HEK293 (cell line): ENCODE data around the gene CDC42SE1.

Experiments
- GLI2 ChIP-seq: fragments of 450-650 bp; formaldehyde crosslinking; IDR thresholded peaks from 2 replicates; pipeline ENCODE4; 2017; ENCODE audit warnings: missing biosample characterization, missing genetic modification characterization, low read depth, borderline replicate concordance
- KLF9 ChIP-seq: fragments of 450-650 bp; formaldehyde crosslinking; IDR thresholded peaks from 2 replicates; pipeline ENCODE4 v1.5.1; 2016; ENCODE audit warnings: missing biosample characterization, missing genetic modification characterization, low read depth
- SCRT2 ChIP-seq: fragments of 450-650 bp; formaldehyde crosslinking; IDR thresholded peaks from 2 replicates; pipeline ENCODE4 v1.5.1; 2016; ENCODE audit warnings: missing biosample characterization, missing genetic modification characterization
- SP3 ChIP-seq: fragments of 450-650 bp; formaldehyde crosslinking; IDR thresholded peaks from 2 replicates; pipeline ENCODE4 v1.5.1; 2016; ENCODE audit warnings: missing biosample characterization, missing genetic modification characterization
- WT1 ChIP-seq: fragments of 450-650 bp; formaldehyde crosslinking; IDR thresholded peaks from 2 replicates; pipeline ENCODE4 v1.5.1; 2016; ENCODE audit warnings: missing biosample characterization, missing genetic modification characterization
- ZIC2 ChIP-seq: fragments of 450-650 bp; formaldehyde crosslinking; IDR thresholded peaks from 2 replicates; pipeline ENCODE4 v1.5.1; 2016; ENCODE audit warnings: missing biosample characterization, missing genetic modification characterization
- ZNF157 ChIP-seq: fragments of 450-650 bp; formaldehyde crosslinking; IDR thresholded peaks from 2 replicates; pipeline ENCODE4 v1.5.1; 2016; ENCODE audit warnings: missing biosample characterization, missing genetic modification characterization
- ZNF423 ChIP-seq: fragments of 450-650 bp; formaldehyde crosslinking; IDR thresholded peaks from 2 replicates; pipeline ENCODE4 v1.5.1; 2016; ENCODE audit warnings: missing biosample characterization, missing genetic modification characterization
- ZNF629 ChIP-seq: fragments of 450-650 bp; formaldehyde crosslinking; IDR thresholded peaks from 2 replicates; pipeline ENCODE4 v1.5.1; 2017; ENCODE audit warnings: missing biosample characterization, missing genetic modification characterization
- ZNF658 ChIP-seq: fragments of 450-650 bp; formaldehyde crosslinking; IDR thresholded peaks from 2 replicates; pipeline ENCODE4; 2016; ENCODE audit warnings: missing biosample characterization, missing genetic modification characterization
- ZNF777 ChIP-seq: fragments of 450-650 bp; formaldehyde crosslinking; IDR thresholded peaks from 2 replicates; pipeline ENCODE4 v1.5.1; 2017; ENCODE audit warnings: missing biosample characterization, missing genetic modification characterization, borderline replicate concordance
- ZXDB ChIP-seq: fragments of 450-650 bp; formaldehyde crosslinking; IDR thresholded peaks from 2 replicates; pipeline ENCODE4 v1.5.1; 2016; ENCODE audit warnings: missing biosample characterization, missing genetic modification characterization
- TF ChIP-seq, protein P1 (sequence below): fragments of 450-650 bp; formaldehyde crosslinking; IDR thresholded peaks from 2 replicates; pipeline ENCODE4 v1.5.1; 2016; ENCODE audit warnings: missing biosample characterization, missing genetic modification characterization
- TF ChIP-seq, protein P2 (sequence below): fragments of 450-650 bp; formaldehyde crosslinking; conservative IDR thresholded peaks from 2 replicates; pipeline ENCODE4 v1.5.1; 2016; ENCODE audit warnings: low read depth, missing biosample characterization, missing genetic modification characterization
- TF ChIP-seq, protein P3 (sequence below): fragments of 450-650 bp; formaldehyde crosslinking; IDR thresholded peaks from 2 replicates; pipeline ENCODE4 v1.5.1; 2016; ENCODE audit warnings: missing biosample characterization, missing genetic modification characterization
- TF ChIP-seq, protein P4 (sequence below): fragments of 450-650 bp; formaldehyde crosslinking; IDR thresholded peaks from 2 replicates; pipeline ENCODE4 v1.5.1; 2017; ENCODE audit warnings: missing biosample characterization, mild to moderate bottlenecking, missing genetic modification characterization, moderate library complexity
- TF ChIP-seq, protein P5 (sequence below): fragments of 450-650 bp; formaldehyde crosslinking; IDR thresholded peaks from 2 replicates; pipeline ENCODE4 v1.5.1; 2016; ENCODE audit warnings: missing biosample characterization, missing genetic modification characterization
- TF ChIP-seq, protein P6 (sequence below): fragments of 450-650 bp; formaldehyde crosslinking; IDR thresholded peaks from 2 replicates; pipeline ENCODE4 v1.5.1; 2016; ENCODE audit warnings: missing biosample characterization, missing genetic modification characterization, low read depth

Gene CDC42SE1

DNA sequence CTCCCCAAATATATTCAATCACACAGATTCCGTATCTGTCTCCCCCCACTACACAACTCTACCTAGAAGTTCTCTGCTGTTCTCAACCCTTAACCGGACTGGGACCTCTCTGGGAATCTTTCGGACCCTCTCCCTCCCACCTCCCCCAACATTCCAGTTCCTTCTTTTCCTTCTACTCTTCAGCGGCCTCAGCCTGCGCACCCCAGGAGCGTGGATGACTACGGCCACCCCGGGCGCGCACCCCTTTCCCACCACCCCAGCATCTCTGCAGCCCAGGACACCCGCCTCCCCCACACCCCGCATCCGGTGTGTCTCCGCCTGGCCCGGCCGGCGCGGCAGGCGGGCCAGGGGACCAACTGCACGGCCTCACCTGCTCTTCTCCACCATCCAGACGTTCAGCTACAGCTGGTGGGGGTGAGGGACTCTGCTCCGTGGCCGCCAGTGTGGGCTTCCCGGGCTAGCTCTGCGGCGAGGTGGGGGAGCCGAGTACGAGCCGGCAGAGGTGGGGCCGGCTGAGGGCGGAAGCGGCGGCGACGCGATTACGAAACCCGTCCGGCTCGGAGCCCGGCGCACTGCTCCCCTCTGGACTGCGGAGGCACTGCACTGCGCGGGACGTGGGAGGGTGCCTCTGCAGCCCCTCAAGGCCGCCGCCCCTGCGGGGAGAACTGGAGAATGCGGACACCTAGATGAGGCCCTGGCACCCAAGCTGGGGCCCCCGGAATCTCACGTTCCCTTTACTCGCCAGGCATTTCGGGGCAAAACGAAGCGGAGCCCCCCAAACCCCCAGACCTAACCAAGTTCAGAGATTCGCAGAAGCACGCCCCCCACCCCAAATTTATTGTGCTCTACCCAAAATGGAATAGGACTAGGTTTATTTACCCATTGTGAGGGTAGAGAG is at the start of gene CDC42SE1 (continued):
- TF ChIP-seq, protein P1, sequence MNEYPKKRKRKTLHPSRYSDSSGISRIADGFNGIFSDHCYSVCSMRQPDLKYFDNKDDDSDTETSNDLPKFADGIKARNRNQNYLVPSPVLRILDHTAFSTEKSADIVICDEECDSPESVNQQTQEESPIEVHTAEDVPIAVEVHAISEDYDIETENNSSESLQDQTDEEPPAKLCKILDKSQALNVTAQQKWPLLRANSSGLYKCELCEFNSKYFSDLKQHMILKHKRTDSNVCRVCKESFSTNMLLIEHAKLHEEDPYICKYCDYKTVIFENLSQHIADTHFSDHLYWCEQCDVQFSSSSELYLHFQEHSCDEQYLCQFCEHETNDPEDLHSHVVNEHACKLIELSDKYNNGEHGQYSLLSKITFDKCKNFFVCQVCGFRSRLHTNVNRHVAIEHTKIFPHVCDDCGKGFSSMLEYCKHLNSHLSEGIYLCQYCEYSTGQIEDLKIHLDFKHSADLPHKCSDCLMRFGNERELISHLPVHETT (tag by site-specific recombination) = peak; percentile 28; the same call in 1 of the 2 replicates
- TF ChIP-seq, protein P2, sequence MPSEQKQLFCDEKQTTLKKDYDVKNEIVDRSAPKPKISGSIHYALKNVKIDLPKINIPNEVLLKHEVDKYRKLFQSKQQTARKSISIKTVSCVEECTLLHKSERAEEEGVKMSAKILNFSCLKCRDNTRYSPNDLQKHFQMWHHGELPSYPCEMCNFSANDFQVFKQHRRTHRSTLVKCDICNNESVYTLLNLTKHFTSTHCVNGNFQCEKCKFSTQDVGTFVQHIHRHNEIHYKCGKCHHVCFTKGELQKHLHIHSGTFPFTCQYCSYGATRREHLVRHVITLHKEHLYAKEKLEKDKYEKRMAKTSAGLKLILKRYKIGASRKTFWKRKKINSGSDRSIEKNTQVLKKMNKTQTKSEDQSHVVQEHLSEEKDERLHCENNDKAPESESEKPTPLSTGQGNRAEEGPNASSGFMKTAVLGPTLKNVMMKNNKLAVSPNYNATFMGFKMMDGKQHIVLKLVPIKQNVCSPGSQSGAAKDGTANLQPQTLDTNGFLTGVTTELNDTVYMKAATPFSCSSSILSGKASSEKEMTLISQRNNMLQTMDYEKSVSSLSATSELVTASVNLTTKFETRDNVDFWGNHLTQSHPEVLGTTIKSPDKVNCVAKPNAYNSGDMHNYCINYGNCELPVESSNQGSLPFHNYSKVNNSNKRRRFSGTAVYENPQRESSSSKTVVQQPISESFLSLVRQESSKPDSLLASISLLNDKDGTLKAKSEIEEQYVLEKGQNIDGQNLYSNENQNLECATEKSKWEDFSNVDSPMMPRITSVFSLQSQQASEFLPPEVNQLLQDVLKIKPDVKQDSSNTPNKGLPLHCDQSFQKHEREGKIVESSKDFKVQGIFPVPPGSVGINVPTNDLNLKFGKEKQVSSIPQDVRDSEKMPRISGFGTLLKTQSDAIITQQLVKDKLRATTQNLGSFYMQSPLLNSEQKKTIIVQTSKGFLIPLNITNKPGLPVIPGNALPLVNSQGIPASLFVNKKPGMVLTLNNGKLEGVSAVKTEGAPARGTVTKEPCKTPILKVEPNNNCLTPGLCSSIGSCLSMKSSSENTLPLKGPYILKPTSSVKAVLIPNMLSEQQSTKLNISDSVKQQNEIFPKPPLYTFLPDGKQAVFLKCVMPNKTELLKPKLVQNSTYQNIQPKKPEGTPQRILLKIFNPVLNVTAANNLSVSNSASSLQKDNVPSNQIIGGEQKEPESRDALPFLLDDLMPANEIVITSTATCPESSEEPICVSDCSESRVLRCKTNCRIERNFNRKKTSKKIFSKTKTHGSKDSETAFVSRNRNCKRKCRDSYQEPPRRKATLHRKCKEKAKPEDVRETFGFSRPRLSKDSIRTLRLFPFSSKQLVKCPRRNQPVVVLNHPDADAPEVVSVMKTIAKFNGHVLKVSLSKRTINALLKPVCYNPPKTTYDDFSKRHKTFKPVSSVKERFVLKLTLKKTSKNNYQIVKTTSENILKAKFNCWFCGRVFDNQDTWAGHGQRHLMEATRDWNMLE (tag by site-specific recombination) = no peak
- peak; percentile 9; the same call in 1 of the 2 replicates for TF ChIP-seq WT1 (tag by site-specific recombination)
- TF ChIP-seq SP3 (tag by site-specific recombination) = peak; percentile 18
- TF ChIP-seq ZNF658 = no peak
- no peak for TF ChIP-seq ZNF157
- TF ChIP-seq, protein P3, sequence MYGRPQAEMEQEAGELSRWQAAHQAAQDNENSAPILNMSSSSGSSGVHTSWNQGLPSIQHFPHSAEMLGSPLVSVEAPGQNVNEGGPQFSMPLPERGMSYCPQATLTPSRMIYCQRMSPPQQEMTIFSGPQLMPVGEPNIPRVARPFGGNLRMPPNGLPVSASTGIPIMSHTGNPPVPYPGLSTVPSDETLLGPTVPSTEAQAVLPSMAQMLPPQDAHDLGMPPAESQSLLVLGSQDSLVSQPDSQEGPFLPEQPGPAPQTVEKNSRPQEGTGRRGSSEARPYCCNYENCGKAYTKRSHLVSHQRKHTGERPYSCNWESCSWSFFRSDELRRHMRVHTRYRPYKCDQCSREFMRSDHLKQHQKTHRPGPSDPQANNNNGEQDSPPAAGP (tag by site-specific recombination) = peak; percentile 61
- 0 out of 2 replicates have a peak, but pooled peaks have one; percentile 21 for TF ChIP-seq SCRT2 (tag by site-specific recombination)
- peak; percentile 77 for TF ChIP-seq ZXDB (tag by site-specific recombination)
- TF ChIP-seq, protein P4, sequence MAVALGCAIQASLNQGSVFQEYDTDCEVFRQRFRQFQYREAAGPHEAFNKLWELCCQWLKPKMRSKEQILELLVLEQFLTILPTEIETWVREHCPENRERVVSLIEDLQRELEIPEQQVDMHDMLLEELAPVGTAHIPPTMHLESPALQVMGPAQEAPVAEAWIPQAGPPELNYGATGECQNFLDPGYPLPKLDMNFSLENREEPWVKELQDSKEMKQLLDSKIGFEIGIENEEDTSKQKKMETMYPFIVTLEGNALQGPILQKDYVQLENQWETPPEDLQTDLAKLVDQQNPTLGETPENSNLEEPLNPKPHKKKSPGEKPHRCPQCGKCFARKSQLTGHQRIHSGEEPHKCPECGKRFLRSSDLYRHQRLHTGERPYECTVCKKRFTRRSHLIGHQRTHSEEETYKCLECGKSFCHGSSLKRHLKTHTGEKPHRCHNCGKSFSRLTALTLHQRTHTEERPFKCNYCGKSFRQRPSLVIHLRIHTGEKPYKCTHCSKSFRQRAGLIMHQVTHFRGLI (tag by site-specific recombination) = 0 out of 2 replicates have a peak, but pooled peaks have one; percentile 41
- TF ChIP-seq ZNF423 (tag by site-specific recombination) = peak; percentile 41
- no peak for TF ChIP-seq ZNF777 (tag by site-specific recombination)
- no peak; the same call in 1 of the 2 replicates for TF ChIP-seq ZNF629
- TF ChIP-seq ZIC2 (tag by site-specific recombination) = peak; percentile 89
- TF ChIP-seq, protein P5, sequence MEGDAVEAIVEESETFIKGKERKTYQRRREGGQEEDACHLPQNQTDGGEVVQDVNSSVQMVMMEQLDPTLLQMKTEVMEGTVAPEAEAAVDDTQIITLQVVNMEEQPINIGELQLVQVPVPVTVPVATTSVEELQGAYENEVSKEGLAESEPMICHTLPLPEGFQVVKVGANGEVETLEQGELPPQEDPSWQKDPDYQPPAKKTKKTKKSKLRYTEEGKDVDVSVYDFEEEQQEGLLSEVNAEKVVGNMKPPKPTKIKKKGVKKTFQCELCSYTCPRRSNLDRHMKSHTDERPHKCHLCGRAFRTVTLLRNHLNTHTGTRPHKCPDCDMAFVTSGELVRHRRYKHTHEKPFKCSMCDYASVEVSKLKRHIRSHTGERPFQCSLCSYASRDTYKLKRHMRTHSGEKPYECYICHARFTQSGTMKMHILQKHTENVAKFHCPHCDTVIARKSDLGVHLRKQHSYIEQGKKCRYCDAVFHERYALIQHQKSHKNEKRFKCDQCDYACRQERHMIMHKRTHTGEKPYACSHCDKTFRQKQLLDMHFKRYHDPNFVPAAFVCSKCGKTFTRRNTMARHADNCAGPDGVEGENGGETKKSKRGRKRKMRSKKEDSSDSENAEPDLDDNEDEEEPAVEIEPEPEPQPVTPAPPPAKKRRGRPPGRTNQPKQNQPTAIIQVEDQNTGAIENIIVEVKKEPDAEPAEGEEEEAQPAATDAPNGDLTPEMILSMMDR = peak; percentile 98
- TF ChIP-seq KLF9 (tag by site-specific recombination) = peak; percentile 73
- TF ChIP-seq GLI2 (tag by site-specific recombination) = no peak
- TF ChIP-seq, protein P6, sequence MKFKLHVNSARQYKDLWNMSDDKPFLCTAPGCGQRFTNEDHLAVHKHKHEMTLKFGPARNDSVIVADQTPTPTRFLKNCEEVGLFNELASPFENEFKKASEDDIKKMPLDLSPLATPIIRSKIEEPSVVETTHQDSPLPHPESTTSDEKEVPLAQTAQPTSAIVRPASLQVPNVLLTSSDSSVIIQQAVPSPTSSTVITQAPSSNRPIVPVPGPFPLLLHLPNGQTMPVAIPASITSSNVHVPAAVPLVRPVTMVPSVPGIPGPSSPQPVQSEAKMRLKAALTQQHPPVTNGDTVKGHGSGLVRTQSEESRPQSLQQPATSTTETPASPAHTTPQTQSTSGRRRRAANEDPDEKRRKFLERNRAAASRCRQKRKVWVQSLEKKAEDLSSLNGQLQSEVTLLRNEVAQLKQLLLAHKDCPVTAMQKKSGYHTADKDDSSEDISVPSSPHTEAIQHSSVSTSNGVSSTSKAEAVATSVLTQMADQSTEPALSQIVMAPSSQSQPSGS (tag by site-specific recombination) = peak; percentile 44; the same call in 1 of the 2 replicates
